OCI-LY7 (cell line): ENCODE results near the gene KAZALD1. TPM values are rescaled to one million over a fixed set of nuclear protein-coding genes. Genes with fewer than 3 reads are reported as not detected.

Experiments
- BruUV-seq: library from RNA; stranded (reverse); fragments of 400-500 nt; replicated peaks from 2 replicates; lab custom pipeline; 2021; lab: Mats Ljungman, UMichigan
- CTCF ChIA-PET: fragments of 300-600 bp; sonication (Branson Sonifier 250); formaldehyde crosslinking; loops from one replicate; lab custom pipeline; 2022; ENCODE audit warnings: antibody characterized with exemption; ENCODE audit not compliant: unreplicated experiment; lab: Charles Lee
- POLR2A ChIA-PET: fragments of 300-600 bp; sonication (Branson Sonifier 250); formaldehyde crosslinking; loops from one replicate; lab custom pipeline; 2022; ENCODE audit warnings: antibody characterized with exemption; lab: Charles Lee
- DNase-seq: peaks from one replicate; pipeline ENCODE4 v3.0.0-alpha.2; 2015; ENCODE audit warnings: low spot score
- H2AFZ ChIP-seq: fragments of 200-600 bp; sonication (generic), shearing (Covaris generic); 2 replicates; pipeline ENCODE4 v1.6.1; 2014; ENCODE audit warnings: mild to moderate bottlenecking, antibody characterized with exemption, low read length, moderate library complexity
- H3K27ac ChIP-seq: fragments of 200-600 bp; sonication (generic); 2 replicates; pipeline ENCODE4 v1.5.1; 2014; ENCODE audit warnings: mixed run types, low read depth, mild to moderate bottlenecking, moderate library complexity, low read length, inconsistent platforms; ENCODE audit not compliant: poor library complexity, severe bottlenecking
- H3K36me3 ChIP-seq: fragments of 200-600 bp; sonication (generic); 2 replicates; pipeline ENCODE4 v1.6.1; 2014; ENCODE audit warnings: mild to moderate bottlenecking, antibody characterized with exemption, low read length, moderate library complexity, mixed read lengths; ENCODE audit not compliant: insufficient read depth
- H3K4me1 ChIP-seq: fragments of 200-600 bp; sonication (generic); 2 replicates; pipeline ENCODE4 v1.5.1; 2014; ENCODE audit warnings: mild to moderate bottlenecking, low read length; ENCODE audit not compliant: insufficient read depth, poor library complexity, severe bottlenecking
- H3K4me2 ChIP-seq: fragments of 200-600 bp; sonication (generic); 2 replicates; pipeline ENCODE4 v1.6.1; 2014; ENCODE audit warnings: mild to moderate bottlenecking, low read length
- H3K4me3 ChIP-seq: fragments of 200-600 bp; sonication (generic); 2 replicates; pipeline ENCODE4 v1.5.1; 2014; ENCODE audit warnings: mild to moderate bottlenecking, low read depth, low read length; ENCODE audit not compliant: poor library complexity, severe bottlenecking
- H3K79me2 ChIP-seq: fragments of 200-600 bp; sonication (generic); 2 replicates; pipeline ENCODE4 v1.6.1; 2016; ENCODE audit warnings: low read depth, mild to moderate bottlenecking, low read length, moderate library complexity, mixed read lengths; ENCODE audit not compliant: insufficient read depth
- H3K9me2 ChIP-seq: fragments of 200-600 bp; sonication (generic); 2 replicates; pipeline ENCODE4 v1.6.1; 2016; ENCODE audit warnings: mild to moderate bottlenecking, low read length, mixed read lengths; ENCODE audit not compliant: insufficient read depth
- H3K9me3 ChIP-seq: fragments of 200-600 bp; sonication (generic); 2 replicates; pipeline ENCODE4 v1.6.1; 2014; ENCODE audit warnings: mild to moderate bottlenecking, mixed run types, low read length, mixed read lengths
- H4K20me1 ChIP-seq: fragments of 200-600 bp; sonication (generic); 2 replicates; pipeline ENCODE4 v1.6.1; 2014; ENCODE audit warnings: mild to moderate bottlenecking, antibody characterized with exemption, low read length, moderate library complexity, mixed read lengths; ENCODE audit not compliant: insufficient read depth
- CTCF ChIP-seq: fragments of 200-600 bp; sonication (generic); conservative IDR thresholded peaks from 2 replicates; pipeline ENCODE4 v1.5.1; 2014; ENCODE audit warnings: mild to moderate bottlenecking, antibody characterized with exemption, low read length, moderate library complexity, mixed read lengths
- EZH2phosphoT487 ChIP-seq: fragments of 200-600 bp; sonication (generic); IDR thresholded peaks from 2 replicates; pipeline ENCODE4 v1.6.1; 2018; ENCODE audit warnings: low read depth, borderline replicate concordance, mild to moderate bottlenecking, mixed run types, antibody characterized with exemption, low read length, moderate library complexity, mixed read lengths
- intact Hi-C: fragments of 100-400 bp; cut with micrococcal nuclease; formaldehyde crosslinking; loops from one replicate; pipeline ENCODE4 v1.10.0; 2022; ENCODE audit not compliant: unreplicated experiment
- total RNA-seq, 2 experiments: library from RNA; depleted of rRNA in 1 of 2; stranded (reverse); fragments of >200 nt in 1 of 2; shearing (Covaris generic) in 1 of 2; gene quantifications; 2 replicates each; pipeline ENCODE4 v1.2.3, GENCODE V29; 2014 to 2022

Gene KAZALD1
- total RNA-seq, 2 experiments from 2014 or later, result 18.8 to 36.4 TPM

GRCh38 chr10:101046332-101047238 is 15.2 kb upstream of the KAZALD1 start:
- Histone ChIP-seq H3K4me3 (no peak overlapping the region), H3K79me2 (no peaks in the 10 kb centered on the region), H3K9me3 (no peaks in the 10 kb centered on the region), H3K4me1 (peaks cover 36% of the 10 kb centered on the region), H3K4me2 (no peak overlapping the region), H3K9me2 (no peaks in the 10 kb centered on the region), H4K20me1 (no peaks in the 10 kb centered on the region), H3K36me3 (no peaks in the 10 kb centered on the region), H3K27ac (no peak overlapping the region), H2AFZ (no peak overlapping the region)
- no peak for DNase-seq
- POLR2A ChIA-PET, result interaction anchor here (0.6 kb wide), 1 partner anchor 1009 kb away, joined by 3 read pairs; the partner anchor contains the start of gene ARMH3
- CTCF ChIA-PET, result no interaction called here
- BruUV-seq, result no TSS peak
- TF ChIP-seq CTCF (no peak), EZH2phosphoT487 (no peak)
- intact Hi-C loops, result no loop called here

GRCh38 chr10:101047268-101047667 is 14.5 kb upstream of the KAZALD1 start:
- TF ChIP-seq CTCF (no peak), EZH2phosphoT487 (no peak)
- Histone ChIP-seq H3K4me3 (no peak overlapping the region), H2AFZ (no peak overlapping the region), H3K36me3 (no peaks in the 10 kb centered on the region), H3K4me2 (no peak overlapping the region), H3K9me3 (no peaks in the 10 kb centered on the region), H3K9me2 (no peaks in the 10 kb centered on the region), H3K4me1 (peaks cover 41% of the 10 kb centered on the region), H3K79me2 (no peaks in the 10 kb centered on the region), H3K27ac (no peak overlapping the region), H4K20me1 (no peaks in the 10 kb centered on the region)
- no TSS peak for BruUV-seq
- DNase-seq, result no peak
- POLR2A ChIA-PET, result no interaction called here
- CTCF ChIA-PET, result no interaction called here
- intact Hi-C loops, result no loop called here
